ENCODE data around the gene LHFPL6. TPM values are rescaled to one million over a fixed set of nuclear protein-coding genes. Genes with fewer than 3 reads are reported as not detected.
A peak's percentile ranks its signal among the peaks of the same experiment; 100 is the strongest.

LHFPL6 gene
- total RNA-seq, 1 experiment from 2014 or later, result 37.2 TPM

GRCh38 chr13:39415008-39415802 lies 187.8 kb downstream of the LHFPL6 start:
- DNase-seq (ENCODE audit: low read depth), result peak; percentile 60

- no peak for DNase-seq (ENCODE audit: low read depth)
These were observed 188.7 kb downstream of the LHFPL6 start for GRCh38 chr13:39414339-39414738.

- no peak for DNase-seq (ENCODE audit: low read depth)
These were observed 191.5 kb downstream of the LHFPL6 start for GRCh38 chr13:39411511-39411910.

- no peak for DNase-seq (ENCODE audit: low read depth)
These were observed 192.0 kb downstream of the LHFPL6 start for GRCh38 chr13:39410964-39411363.

GRCh38 chr13:39410096-39410901 lies 192.7 kb downstream of the LHFPL6 start:
- peak; percentile 49 for DNase-seq (ENCODE audit: low read depth)

GRCh38 chr13:39408512-39408911 lies 194.5 kb downstream of the LHFPL6 start:
- no peak for DNase-seq (ENCODE audit: low read depth)

- no peak for DNase-seq (ENCODE audit: low read depth)
These were observed 195.2 kb downstream of the LHFPL6 start for GRCh38 chr13:39407786-39408185.

GRCh38 chr13:39407138-39407537 lies 195.9 kb downstream of the LHFPL6 start:
- DNase-seq (ENCODE audit: low read depth), result no peak

- no peak for DNase-seq (ENCODE audit: low read depth)
These were observed 196.3 kb downstream of the LHFPL6 start for GRCh38 chr13:39406688-39407087.

GRCh38 chr13:39405596-39406205 lies 197.3 kb downstream of the LHFPL6 start:
- DNase-seq (ENCODE audit: low read depth), result no peak

- DNase-seq (ENCODE audit: low read depth), result no peak
These were observed 197.9 kb downstream of the LHFPL6 start for GRCh38 chr13:39405107-39405506.

GRCh38 chr13:39403106-39403505 lies 199.9 kb downstream of the LHFPL6 start:
- no peak for DNase-seq (ENCODE audit: low read depth)

- no peak for DNase-seq (ENCODE audit: low read depth)
These were observed 200.6 kb downstream of the LHFPL6 start for GRCh38 chr13:39402221-39402970.

- no peak for DNase-seq (ENCODE audit: low read depth)
These were observed 201.2 kb downstream of the LHFPL6 start for GRCh38 chr13:39401756-39402155.

GRCh38 chr13:39401046-39401705 lies 201.8 kb downstream of the LHFPL6 start:
- no peak for DNase-seq (ENCODE audit: low read depth)

- DNase-seq (ENCODE audit: low read depth), result no peak
These were observed 203.9 kb downstream of the LHFPL6 start for GRCh38 chr13:39399102-39399501.

- DNase-seq (ENCODE audit: low read depth), result no peak
These were observed 205.1 kb downstream of the LHFPL6 start for GRCh38 chr13:39397896-39398265.

GRCh38 chr13:39397226-39397895 lies 205.6 kb downstream of the LHFPL6 start:
- DNase-seq (ENCODE audit: low read depth), result no peak

- DNase-seq (ENCODE audit: low read depth), result no peak
These were observed 208.0 kb downstream of the LHFPL6 start for GRCh38 chr13:39394796-39395678.

GRCh38 chr13:39391761-39392160 lies 211.2 kb downstream of the LHFPL6 start:
- no peak for DNase-seq (ENCODE audit: low read depth)
